Activated CD4-positive, alpha-beta T cell treated with anti-CD3 and anti-CD28 coated beads, Interleukin-10, Interleukin-2, amounts not matched to agents 100 ng/mL and 50 ng/mL, durations not matched to agents 16 hours and 8 hours (primary cell): ENCODE measurements around the gene LCN2.

ENCODE experiments used
- DNase-seq: peaks from one replicate; pipeline ENCODE4 v3.0.0-alpha.2; 2020

LCN2 gene

DNA sequence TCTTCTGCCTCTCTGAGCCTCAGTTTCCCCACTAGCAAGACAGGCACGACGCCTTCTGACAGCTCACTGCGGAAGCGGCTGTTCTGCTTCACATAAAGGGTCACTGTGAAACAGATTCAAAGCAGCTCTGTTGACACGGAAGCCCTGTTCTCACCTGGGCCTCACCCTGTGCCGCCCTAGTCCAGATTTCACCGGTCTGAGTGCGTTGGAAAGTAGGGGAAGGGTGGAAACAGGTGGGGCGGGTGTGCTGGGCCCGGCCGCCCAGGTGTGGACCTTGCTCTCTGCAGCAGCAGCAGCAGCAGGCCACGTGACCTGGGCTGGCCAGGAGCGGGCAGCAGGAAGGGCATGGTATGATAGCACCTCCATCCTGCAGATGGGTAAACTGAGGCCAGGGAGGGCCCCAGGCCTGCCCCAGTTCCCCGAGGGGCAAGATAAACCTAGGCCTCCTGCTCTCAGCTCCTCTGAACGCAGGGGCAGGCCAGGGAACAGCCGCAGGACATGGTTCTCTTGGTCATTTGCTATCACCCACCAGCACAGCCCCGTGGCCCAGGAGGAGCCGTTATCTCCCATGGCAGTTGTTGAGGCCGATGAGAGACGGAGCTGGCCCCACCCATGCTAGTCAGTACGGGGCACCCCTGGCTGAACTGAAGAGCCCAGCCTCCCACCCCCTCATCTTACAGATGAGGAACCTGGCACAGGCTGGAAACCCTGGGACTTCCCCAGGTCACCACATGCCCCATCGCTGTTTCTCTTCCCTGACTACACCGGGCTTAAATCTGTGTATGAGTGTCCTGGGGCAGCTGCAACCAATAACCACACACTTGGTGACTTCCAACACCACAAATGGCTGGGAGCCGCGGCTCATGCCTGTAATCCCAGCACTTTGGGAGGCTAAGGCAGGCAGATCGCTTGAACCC, 33.8 kb upstream of the LCN2 start:
- DNase-seq, result no peak

DNA sequence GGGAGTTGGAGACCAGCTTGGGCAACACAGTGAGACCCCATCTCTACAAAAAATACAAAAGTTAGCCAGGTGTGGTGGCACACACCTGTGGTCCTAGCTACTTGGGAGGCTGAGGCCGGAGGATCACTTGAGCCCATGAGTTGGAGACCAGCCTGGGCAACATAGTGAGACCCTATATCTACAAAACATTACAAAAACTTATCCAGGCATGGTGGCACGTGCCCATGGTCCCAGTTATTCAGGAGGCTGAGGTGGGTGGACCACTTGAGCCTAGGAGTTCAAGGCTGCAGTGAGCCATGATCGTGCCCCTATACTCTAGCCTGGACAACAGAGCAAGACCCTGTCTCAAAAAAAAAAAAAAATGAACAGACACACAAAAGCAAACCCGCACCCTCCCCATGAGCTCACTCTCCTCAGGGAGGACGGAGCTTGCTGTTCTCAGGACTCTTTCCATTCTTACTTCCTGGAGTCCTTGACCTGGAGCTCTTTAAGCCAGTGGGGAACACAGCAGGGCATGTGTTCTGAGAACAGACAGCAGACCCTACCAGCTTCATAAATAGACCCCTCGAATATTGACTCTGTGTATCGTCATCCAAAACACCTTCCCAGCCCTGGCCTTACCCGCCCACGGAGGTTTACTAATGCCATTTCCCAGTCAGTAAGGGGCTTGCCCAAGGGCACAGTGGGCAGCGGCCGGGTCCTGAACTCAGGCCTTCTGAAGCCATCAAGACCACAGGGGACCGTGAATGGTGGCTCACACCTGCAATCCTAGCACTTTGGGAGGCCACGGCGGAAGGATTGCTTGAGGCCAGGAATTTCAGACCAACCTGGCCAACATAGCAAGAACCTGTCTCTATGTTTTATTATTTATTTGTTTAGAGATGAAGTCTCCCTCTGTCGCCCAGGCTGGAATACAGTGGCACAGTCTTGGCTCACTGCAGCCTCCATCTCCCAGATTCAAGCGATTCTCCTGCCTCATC, 32.9 kb upstream of the LCN2 start:
- DNase-seq, result no peak

DNA sequence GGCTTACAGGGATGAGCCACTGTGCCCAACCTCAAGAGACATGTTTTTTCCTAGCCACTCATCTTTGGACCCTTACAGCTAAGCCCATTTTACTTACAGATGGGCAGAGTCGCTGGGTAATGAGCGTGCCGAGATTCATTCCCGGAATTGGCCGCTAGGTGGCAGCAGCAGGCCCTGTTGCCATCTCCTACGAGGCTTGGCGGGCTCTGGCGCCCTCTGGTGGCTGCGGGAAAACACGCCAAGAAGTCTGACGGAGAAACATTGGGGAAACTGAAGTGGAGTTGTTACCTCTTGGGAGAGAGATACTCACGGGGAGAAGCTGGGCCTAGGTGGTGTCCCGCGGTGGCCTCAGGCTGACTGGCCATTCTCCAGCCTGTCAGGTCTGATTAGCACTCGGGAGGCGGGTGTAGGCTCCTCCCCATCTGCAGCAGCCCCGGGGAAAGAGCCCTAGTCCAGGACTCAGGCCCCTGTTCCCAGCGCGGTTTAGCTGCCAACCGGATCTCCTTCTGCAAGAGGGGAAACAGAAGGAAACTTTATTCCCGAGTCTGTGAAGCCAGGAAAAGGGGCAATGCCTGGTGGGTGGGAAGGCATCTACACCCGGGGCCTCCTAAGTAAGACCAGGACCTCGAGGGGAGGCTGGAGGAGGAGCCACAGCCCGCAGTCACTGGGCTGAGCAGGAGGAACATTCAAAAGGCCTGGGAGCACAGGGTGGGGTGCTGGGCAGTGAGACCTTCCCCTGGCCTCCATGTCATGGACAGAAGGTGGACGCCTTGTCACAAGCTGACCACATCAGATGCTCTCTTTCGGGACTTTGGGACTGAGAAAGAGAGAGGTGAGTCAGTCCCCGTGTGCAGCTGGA, 31.4 kb upstream of the LCN2 start:
- DNase-seq, result peak; percentile 96

DNA sequence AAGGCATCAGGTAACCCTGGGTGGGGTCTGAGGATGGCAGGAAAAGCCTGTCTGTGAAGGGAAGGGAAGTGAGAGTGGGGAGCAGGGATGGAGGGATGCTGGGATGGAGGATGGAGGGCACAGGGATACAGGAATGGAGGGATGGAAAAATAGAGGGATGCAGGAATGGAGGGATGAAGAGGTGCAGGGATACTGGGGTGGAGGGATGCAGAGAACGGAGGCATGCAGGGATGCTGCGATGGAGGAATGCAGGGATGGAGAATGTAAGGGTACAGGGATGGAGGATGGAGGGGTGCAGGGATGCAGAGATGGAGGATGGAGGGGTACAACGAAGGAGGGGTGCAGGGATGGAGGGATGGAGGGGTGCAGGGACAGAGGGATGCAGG, 30.8 kb upstream of the LCN2 start:
- DNase-seq, result no peak

DNA sequence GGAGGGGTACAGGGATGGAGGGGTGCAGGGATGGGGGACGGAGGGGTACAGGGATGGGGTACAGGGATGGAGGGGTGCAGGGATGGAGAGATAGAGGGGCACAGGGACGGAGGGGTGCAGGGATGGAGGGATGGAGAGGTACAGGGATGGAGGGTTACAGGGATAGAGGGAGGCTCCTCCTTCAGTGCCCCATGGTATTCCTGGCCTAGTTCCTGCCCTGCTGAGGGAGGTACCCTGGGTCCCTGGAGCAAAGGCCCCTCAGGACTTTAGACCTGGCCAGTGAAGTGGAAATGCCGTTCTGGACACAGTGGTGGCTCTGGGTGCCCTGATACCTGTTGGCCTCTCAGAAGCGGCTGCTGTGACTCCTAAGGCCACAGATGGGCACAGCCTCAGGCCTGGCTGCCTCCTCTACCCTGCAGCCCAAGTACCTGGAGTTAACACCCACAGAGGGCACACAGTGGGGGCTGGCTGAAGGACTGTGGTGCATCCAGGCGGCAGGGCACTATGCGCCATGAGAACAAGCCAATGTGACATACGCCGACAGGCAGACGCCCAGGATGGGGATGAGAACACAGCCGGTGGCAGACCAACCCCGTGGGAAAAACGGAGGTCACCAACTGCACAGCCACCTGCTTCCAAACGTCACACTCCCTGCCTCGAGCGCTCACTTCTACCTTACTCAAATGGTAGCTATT, 30.1 kb upstream of the LCN2 start:
- no peak for DNase-seq

DNA sequence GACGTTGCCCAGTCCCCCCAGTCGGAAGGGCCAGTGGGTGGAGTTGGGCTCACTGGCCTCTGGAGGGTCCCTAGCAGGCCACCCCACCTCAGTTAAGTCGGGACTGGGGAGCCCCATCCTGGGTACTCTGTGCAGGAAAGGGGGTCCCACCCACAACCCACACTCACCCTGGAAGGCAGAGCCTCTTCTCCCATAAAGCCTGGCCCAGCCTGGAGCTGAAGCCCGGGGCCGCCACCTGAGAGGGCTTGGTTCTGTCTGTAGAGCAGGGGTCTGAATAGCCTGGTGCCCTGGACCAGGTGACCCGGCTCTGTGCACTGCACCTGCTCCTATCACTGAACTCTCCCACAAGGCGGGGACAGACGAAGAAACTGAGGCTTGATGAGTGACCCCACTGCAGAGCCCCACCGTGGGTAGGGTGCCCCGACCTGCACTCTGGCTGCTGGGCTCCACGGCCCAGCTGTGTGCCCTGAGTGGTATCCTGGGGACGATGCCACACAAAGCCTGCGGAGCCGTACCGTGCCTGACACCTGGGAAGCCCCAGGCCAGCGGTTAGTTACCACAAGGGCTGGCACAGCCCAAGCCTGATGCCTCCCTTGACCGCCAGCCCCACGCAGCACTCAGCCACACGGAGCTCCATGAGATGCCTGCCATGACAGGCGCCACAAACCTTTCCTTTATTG, 29.1 kb upstream of the LCN2 start:
- no peak for DNase-seq

DNA sequence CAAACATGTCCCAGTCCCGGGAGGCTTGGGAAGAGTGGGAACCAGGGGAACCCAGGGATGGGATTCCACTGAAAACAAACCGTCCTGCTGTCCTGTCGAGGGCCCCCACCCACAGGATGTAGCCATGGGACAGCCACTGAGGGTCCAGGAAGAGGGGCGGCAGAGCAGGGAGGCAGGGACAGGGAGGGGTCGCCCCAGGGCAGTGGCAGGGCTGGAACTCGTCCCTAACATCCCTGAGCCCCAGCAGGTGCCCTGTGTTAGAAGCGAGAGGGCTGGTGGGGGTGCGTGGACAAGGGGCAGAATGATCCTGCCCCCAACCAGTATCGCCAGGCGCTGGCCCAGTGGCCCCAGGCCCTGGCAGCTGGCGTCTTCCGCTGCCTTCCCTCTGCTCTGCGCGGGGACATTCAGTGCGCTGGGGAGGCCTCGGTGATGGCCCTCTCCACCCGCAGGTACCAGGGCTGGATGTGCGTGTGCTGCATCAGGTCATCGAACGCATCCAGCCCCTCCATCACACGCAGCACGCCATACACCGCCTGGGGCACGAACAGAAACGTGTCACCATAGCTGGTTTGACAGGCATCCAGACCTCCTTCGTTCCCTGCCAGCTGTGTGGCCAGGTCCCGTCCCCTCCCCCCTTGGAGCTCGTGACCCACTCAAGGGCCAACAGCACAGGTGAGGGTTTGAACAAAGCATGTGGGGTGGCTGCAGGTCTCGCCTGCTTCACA, 28.4 kb upstream of the LCN2 start:
- no peak for DNase-seq

DNA sequence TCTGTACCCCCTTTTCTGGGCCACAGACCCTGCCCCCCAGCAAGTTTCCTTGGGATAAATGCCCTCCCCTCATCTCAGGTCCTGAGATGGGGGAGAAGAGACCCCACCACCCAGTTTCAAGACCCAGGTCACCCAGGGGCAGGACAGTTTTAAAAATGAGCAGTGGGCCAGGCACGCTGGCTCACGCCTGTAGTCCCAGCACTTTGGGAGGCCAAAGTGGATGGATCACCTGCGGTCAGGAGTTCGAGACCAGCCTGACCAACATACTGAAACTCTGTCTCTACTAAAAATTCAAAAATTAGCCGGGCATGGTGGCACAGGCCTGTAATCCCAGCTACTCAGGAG, 27.8 kb upstream of the LCN2 start:
- no peak for DNase-seq

DNA sequence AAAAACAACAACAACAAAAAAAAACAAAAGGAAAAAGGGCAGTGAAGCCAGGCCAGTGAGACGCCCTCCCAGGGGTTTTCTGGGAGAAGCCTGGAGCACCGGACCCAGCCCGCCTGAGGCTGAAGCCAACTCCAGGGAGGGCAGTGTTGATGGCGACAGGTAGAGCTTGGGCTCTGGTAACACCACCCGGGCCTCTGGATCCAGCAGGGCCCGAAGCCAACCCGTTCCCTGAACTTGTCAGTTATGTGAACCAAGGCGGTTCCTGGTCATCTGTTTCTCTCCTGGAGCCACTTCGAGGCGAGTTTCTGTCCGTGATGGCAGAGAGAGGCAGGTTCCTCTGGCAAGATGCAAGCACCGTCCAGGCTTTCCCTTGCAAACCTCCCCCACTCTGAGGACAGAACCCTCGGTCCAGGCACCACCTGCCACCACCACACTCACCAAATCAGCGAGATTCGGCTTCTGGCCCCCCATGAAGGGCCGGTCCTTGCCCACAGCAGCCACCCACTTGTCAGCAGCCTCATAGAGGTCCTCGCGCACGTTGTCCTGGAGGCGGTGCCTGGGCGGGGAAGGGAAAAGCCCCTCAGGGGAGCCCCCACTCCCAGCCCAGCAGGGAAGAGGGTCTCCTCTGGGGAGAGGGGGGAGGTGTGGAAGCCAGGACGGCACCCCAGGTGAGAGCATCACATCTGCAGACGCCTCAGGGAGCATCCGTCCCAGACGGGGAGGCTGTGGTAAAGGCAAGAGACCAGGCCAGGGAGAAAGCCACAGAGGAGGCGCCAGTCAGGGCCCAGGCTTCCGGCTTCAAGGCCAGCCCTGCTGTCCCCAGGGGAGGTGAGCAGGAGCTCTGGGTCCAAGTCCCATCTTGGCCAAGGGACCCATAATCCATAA, 27.1 kb upstream of the LCN2 start:
- no peak for DNase-seq

DNA sequence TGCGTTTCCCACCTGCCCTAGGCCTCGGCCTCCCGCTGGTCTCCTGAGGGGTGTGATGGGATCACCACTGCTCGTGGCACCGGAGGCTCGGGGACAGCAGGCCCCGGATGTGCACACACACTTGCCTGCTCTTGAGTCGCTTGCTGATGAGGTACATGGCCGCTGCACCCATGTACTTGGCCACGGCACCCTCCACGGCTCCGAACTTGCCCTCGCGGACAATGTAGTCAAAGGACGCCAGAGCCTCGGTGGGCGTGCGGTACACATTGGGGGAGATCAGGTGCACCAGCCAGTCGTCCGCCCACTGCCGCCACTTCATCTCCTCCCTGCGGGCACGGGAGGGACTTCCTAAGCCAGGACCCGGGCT, 26.5 kb upstream of the LCN2 start:
- no peak for DNase-seq

DNA sequence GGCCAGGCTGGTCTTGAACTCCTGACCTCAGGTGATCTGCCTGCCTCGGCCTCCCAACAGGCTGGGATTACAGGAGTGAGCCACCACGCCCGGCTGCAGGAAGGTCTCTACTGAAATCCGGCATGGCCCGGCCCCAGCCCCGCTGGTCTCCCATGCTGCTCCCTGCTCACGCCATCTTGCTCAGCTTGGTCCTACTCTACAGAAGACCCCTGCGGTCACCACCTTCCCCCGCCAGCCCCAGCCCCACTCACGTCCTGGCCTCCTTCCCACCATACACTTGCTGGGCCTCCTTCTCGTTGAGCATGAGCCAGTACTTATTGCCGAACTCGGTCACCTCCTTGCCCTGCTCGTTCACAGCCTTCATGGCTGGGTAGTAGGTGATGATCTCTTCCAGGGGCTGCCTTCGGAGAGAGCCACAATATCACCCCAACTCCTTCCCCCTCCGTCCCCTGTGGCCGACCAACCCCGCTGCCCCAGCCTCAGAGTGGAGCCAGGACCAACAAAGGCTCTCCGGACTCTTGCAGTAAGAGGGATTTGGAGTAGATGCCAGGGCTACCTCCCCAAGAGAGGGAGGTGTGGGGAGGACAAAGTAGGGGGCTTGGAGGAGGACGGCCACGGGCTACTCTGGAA, 25.7 kb upstream of the LCN2 start:
- DNase-seq, result no peak

DNA sequence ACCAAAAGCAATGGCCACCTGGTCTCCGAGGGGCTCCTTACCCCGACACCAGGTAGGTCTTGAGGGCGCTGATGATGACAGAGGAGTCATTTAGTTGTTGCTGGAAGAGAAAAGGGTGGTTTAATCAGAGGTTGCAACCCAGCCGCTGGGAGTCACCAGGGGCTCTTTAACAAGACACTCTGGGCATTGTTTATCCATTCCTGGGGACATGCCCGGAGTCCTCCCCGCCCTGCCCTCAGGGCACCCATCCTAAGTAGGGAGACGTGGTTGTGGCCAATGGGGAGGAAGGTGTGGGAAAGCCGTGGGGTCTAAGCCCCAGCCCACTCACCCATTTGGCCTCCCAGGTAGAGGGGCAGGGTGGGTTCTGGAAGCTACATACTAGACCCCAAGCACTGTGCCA, 24.8 kb upstream of the LCN2 start:
- no peak for DNase-seq

DNA sequence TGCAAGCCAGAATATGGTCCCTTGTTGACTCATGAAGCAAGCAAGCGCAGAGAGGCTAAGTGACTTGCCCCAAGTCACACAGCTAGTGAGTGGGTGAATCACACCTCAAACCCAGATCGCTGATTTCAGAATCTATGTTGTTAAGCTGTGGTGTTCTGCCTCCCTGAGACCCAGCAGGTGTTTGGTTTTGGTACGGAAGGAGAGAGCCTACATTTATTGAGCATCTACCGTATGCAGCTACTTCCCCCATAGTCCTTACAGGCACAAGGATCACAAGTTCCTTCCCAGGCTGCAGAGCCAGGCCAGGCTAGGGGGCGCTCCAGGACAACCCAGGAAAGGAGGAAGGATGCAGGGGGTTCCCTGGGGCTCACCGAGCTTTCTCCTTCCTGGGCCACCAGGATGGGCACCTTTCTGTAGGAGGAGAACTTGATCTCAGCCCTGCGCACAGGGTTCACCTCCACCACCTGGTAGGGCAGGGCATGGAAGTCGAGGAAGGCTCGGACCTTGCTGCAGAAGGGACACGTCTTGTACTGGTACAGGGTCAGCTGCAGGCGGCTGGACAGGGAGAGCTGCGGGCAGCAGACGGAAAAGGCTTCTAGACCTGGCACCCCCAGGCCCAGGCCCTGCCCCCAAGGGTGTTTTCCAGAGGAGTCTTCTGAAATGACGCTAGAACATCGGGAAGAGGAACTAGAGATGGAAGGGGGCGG, 24.2 kb upstream of the LCN2 start:
- DNase-seq, result peak; percentile 44

DNA sequence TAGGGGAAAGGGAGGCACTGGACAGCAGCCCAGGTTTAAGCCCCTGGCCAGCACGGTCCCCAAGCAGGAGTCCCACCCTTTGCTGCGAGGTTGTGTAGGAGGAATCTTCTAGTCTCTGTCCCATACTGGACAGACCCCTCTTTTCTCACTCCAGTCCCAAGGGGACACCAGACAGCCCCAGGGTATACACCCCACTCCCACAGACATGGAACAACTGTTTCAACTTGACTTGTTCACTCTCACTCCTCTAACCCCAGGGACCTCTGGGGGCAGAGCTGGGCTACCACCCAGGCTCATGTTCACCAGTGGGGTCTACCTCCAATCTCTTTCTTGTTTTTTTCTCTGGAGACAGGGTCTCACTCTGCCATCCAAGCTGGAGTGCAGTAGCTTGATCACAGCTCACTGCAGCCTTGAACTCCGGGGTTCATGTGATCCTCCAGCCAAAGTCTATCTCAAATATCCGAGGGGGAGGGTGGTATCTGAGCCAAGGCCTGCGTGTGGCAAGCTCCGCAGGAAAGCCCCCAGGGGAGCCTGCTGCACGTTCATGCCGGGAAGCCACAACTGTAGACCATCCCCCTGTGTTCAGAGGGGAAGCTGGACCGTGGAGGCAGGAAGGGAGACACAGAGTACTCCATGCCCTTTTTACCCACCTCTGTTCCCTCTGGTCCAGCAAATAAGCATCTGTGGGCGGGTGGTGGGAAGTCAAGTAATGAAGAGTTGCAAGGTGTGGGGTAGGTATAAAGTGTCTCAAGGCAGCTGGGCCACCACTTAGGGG, 23.5 kb upstream of the LCN2 start:
- no peak for DNase-seq

DNA sequence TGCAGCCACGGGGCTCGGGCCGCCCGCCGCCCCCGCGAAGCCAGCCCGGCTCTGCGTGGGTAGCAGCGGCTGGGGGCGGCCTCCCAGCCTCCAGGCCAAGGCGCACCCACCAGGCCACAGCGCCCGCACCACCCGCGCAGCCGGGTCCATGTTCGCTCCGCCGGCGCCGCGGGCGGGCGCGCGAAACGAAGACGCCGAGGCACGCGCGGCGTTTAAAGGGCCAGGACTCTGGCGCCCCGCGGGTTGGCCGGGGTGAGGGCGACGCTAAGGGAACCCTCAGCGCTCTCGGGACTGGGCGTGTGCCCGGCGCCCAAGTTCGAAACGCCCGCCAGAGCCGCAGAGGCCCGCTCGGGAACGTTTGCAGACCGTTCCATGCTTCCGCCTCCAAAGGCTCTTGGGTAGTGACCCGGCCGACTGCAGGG, 21.7 kb upstream of the LCN2 start, which contains the start of gene PTGES2:
PTGES2 (minus strand) TSS at position 162 of the 422 bp plus-strand sequence; CDS start at position 150, 12 bp downstream.
- DNase-seq, result peak; percentile 87

DNA sequence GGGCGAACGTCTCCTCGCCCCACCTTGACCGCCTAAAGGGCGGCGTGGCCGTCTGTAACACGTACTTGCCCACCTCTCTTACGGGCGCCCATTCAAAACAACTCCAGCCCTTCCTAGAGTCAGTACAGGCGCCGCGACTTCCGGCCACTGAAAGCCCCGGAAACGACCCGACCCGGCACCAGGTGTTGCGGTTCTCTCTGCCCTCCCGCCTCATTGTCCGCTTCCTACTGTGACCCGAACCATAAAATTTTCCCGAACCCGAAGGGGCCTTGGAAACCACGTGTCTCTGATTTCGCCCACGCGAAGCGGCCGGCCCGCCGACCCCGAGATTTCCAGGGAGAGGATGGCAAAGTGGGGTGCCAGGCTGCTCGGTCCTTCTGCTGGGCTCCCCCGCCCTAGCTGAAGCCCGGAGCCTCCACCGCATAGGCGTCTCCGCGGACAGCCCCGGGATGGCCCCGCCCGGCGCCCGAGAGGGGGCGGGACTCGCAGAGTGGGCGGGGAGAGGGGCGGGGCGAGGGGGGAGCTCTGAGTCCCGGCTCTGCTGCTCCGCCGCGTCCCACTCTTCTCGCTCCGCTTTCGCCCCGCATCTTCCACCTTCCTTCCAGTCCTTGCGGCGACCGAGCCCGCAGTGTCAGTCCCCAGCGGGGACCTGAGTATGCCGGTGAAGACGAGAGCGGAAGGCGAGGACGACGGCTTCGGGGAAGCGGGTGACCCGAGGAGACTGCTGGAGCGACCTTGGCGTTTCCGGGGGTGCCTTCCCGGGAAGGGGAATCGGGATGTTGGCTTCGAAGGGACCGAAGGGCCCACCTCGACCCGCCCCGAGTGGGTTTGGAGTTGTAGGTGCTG, 21.0 kb upstream of the LCN2 start:
- DNase-seq, result peak; percentile 89
